Stimulated activated naive CD8-positive, alpha-beta T cell treated with anti-CD3 and anti-CD28 coated beads, Interleukin-15, Interleukin-2, amounts not matched to agents 100 ng/mL and 50 ng/mL, for 24 hours (primary cell): ENCODE measurements around the gene MYRIP.

ENCODE experiments used
- H3K27ac Mint-ChIP-seq: one replicate; pipeline ENCODE4 v1.8.0; 2021; ENCODE audit warnings: mild to moderate bottlenecking, mixed read lengths
- H3K27me3 Mint-ChIP-seq: one replicate; pipeline ENCODE4 v1.8.0; 2021; ENCODE audit warnings: mixed read lengths
- H3K36me3 Mint-ChIP-seq: one replicate; pipeline ENCODE4 v1.8.0; 2021; ENCODE audit warnings: low read depth, mixed read lengths
- H3K4me1 Mint-ChIP-seq: one replicate; pipeline ENCODE4 v1.8.0; 2021; ENCODE audit warnings: low read depth, mixed read lengths
- H3K4me3 Mint-ChIP-seq: one replicate; pipeline ENCODE4 v1.8.0; 2021; ENCODE audit warnings: mild to moderate bottlenecking, mixed read lengths
- H3K9me3 Mint-ChIP-seq: one replicate; pipeline ENCODE4 v1.8.0; 2021; ENCODE audit warnings: mixed read lengths

MYRIP gene

DNA sequence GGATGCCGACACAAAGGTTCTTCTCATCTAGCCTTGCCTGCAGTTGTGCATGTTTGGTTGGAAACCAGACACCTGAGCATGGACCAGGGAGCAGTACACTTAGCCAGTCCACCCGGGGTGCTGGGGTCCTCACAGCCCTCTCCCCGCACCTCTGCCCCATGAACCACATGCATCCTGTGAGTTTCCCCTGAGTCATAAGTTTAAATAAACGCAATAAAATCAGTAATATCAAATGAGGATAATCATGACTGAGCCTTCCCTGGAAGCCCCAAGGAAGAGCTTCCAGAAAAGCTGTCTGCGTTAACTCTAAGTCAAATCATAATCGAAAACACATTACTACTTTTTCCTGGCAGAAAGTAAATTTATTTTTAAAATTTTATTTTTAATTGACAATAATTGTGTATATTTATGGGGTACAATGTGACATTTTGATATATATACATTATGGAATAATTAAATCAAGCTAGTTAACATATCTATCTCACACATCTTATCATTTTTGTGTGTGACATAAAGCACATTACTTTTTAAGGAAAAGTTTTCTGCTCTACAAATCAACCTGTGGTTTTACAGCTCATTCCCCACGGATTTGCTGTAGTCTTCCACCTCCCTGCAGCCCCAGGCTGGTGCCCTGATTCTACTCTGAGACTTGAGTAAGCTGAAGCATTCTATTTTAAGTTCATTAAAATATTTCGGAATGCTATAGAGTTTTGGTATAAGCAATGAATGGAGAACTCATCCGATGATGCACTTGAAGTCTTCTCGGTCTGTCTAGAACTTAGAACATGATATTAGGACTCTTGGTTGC is 334.1 kb downstream of the MYRIP start:
- Mint-ChIP-seq H3K36me3 (no peaks in the 10 kb centered on the region), H3K27me3 (peaks cover 3% of the 10 kb centered on the region), H3K4me1 (no peaks in the 10 kb centered on the region), H3K9me3 (peaks cover 8% of the 10 kb centered on the region), H3K27ac (no peak overlapping the region), H3K4me3 (no peak overlapping the region)

GRCh38 chr3:40148827-40149226 is 339.4 kb downstream of the MYRIP start:
- Mint-ChIP-seq H3K27me3 (peaks cover 3% of the 10 kb centered on the region), H3K27ac (no peak overlapping the region), H3K36me3 (no peaks in the 10 kb centered on the region), H3K4me3 (no peak overlapping the region), H3K4me1 (no peaks in the 10 kb centered on the region), H3K9me3 (no peaks in the 10 kb centered on the region)

DNA sequence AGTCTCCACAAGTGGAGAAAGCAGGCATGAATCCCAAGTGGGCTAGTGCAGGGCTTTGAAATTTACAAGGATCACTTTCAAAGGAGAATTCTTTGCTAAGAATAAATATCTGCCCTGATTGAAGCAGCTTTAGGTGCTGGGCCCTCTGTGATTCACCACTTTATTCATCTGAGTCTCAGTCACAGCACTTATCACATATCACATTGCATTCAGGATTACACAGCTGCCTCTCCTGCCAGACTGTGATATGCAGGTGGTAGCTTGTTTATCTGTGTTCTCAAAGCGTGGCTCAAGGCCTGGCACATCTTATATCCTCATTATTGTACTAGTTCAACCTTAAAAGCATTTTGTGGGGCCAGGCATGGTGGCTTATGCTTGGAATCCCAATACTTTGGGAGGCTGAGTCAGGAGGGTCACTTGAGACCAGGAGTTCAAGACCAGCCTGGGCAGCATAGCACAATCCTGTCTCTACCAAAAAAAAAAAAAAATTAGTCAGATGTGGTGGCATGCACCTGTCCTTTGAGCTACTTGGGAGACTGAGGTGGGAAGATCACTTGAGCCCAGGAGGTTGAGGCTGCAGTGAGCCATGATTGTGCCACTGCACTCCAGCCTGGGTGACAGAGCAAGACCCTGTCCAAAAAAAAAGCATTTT is 343.2 kb downstream of the MYRIP start:
- no peaks in the 10 kb centered on the region for H3K9me3 Mint-ChIP-seq
- no peaks in the 10 kb centered on the region for H3K36me3 Mint-ChIP-seq
- H3K4me3 Mint-ChIP-seq = no peak overlapping the region
- H3K27me3 Mint-ChIP-seq = peaks cover 3% of the 10 kb centered on the region
- no peak overlapping the region for H3K27ac Mint-ChIP-seq
- H3K4me1 Mint-ChIP-seq = no peaks in the 10 kb centered on the region

- Mint-ChIP-seq H3K27me3 (peaks cover 4% of the 10 kb centered on the region), H3K36me3 (no peaks in the 10 kb centered on the region), H3K4me1 (no peaks in the 10 kb centered on the region), H3K4me3 (no peak overlapping the region), H3K9me3 (peaks cover 12% of the 10 kb centered on the region), H3K27ac (no peak overlapping the region)
Observed at GRCh38 chr3:40160933-40161332, 351.5 kb downstream of the MYRIP start.

GRCh38 chr3:40162616-40163015 is 353.2 kb downstream of the MYRIP start:
- Mint-ChIP-seq H3K4me3 (no peak overlapping the region), H3K27ac (no peak overlapping the region), H3K9me3 (peaks cover 12% of the 10 kb centered on the region), H3K36me3 (no peaks in the 10 kb centered on the region), H3K4me1 (no peaks in the 10 kb centered on the region), H3K27me3 (peaks cover 4% of the 10 kb centered on the region)

- peaks cover 5% of the 10 kb centered on the region for H3K9me3 Mint-ChIP-seq
- H3K36me3 Mint-ChIP-seq = no peaks in the 10 kb centered on the region
- peaks cover 4% of the 10 kb centered on the region for H3K4me1 Mint-ChIP-seq
- no peak overlapping the region for H3K4me3 Mint-ChIP-seq
- no peak overlapping the region for H3K27ac Mint-ChIP-seq
- H3K27me3 Mint-ChIP-seq = peaks cover 4% of the 10 kb centered on the region
Observed at GRCh38 chr3:40166997-40167396, 357.6 kb downstream of the MYRIP start.

DNA sequence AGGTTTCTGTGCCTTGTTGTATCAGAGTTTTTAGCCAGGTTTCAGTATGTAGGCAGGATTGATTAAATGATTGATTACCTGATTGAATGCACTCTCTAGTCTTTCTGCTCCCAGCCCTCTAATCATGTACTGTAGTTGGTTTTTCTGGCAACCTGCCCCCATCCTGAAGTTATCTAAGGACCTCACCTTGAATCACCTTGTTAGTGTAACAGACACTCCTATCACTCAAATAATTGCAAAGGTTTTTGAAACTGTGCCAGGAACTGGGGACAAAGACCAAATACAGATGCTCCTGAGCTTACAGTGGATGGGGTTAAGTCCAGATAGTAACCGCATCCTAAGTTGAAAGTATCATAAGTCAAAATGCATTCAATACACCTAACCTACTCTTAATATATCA is 358.5 kb downstream of the MYRIP start:
- peaks cover 4% of the 10 kb centered on the region for H3K4me1 Mint-ChIP-seq
- no peak overlapping the region for H3K27ac Mint-ChIP-seq
- peaks cover 5% of the 10 kb centered on the region for H3K9me3 Mint-ChIP-seq
- H3K4me3 Mint-ChIP-seq = no peak overlapping the region
- H3K36me3 Mint-ChIP-seq = no peaks in the 10 kb centered on the region
- peaks cover 4% of the 10 kb centered on the region for H3K27me3 Mint-ChIP-seq

GRCh38 chr3:40169983-40170382 is 360.6 kb downstream of the MYRIP start:
- H3K4me3 Mint-ChIP-seq = no peak overlapping the region
- peaks cover under 1% of the 10 kb centered on the region for H3K9me3 Mint-ChIP-seq
- no peaks in the 10 kb centered on the region for H3K36me3 Mint-ChIP-seq
- peaks cover 4% of the 10 kb centered on the region for H3K4me1 Mint-ChIP-seq
- no peaks in the 10 kb centered on the region for H3K27me3 Mint-ChIP-seq
- H3K27ac Mint-ChIP-seq = no peak overlapping the region

GRCh38 chr3:40170395-40170794 is 361.0 kb downstream of the MYRIP start:
- H3K4me3 Mint-ChIP-seq = no peak overlapping the region
- no peaks in the 10 kb centered on the region for H3K27me3 Mint-ChIP-seq
- H3K36me3 Mint-ChIP-seq = no peaks in the 10 kb centered on the region
- no peak overlapping the region for H3K27ac Mint-ChIP-seq
- H3K9me3 Mint-ChIP-seq = no peaks in the 10 kb centered on the region
- H3K4me1 Mint-ChIP-seq = peaks cover 4% of the 10 kb centered on the region

DNA sequence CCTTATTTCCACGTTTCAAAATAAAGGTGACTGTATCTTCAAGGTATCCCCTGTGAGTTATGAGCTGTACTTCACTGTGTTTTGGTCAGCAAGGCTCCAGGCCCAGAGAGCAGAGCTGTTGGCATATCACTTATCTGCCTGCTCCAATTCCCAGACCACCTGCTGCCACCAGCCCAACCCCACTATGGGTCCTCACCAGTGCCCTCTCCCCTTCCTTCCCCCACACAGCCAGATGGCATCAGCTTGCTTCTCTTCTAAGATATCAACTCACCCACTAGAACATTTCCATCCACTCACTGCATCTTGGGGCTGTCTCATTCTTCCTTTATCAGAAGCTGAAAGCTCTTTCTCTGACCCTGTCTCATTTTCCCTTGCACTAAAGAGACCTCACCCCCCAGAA is 363.2 kb downstream of the MYRIP start:
- H3K4me1 Mint-ChIP-seq = peaks cover 4% of the 10 kb centered on the region
- no peak overlapping the region for H3K4me3 Mint-ChIP-seq
- H3K9me3 Mint-ChIP-seq = no peaks in the 10 kb centered on the region
- H3K27ac Mint-ChIP-seq = no peak overlapping the region
- no peaks in the 10 kb centered on the region for H3K36me3 Mint-ChIP-seq
- H3K27me3 Mint-ChIP-seq = no peaks in the 10 kb centered on the region

GRCh38 chr3:40173227-40173721 is 363.9 kb downstream of the MYRIP start:
- no peaks in the 10 kb centered on the region for H3K27me3 Mint-ChIP-seq
- H3K9me3 Mint-ChIP-seq = no peaks in the 10 kb centered on the region
- no peaks in the 10 kb centered on the region for H3K36me3 Mint-ChIP-seq
- peaks cover 4% of the 10 kb centered on the region for H3K4me1 Mint-ChIP-seq
- H3K4me3 Mint-ChIP-seq = no peak overlapping the region
- no peak overlapping the region for H3K27ac Mint-ChIP-seq

DNA sequence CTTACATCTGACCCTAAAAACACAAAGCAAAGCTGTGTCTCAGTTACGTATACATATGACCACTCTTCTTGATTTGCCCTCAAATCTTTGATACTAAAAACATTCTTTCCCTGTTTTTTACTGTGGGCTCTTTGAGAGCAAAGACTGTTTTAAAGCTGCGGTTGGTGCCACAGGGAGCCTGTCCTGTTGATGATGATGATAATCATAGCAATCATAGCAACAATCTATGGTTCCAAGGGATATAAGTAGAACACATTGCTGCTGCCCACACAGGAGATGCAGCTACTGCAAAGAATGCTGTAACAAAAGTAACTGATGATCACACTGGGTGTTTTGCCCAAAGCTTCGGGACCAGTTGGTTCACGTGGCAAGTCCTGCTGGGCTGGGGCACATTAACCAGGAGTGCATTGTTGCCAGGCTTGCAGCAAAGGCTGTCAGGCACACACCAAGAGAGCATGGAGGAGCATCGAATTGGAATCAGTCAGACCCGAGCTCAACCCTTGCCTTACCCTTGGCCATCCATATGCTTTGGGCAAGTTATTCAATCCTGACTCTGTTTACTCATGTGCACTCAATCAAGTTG is 368.7 kb downstream of the MYRIP start:
- no peak overlapping the region for H3K4me3 Mint-ChIP-seq
- no peaks in the 10 kb centered on the region for H3K36me3 Mint-ChIP-seq
- H3K9me3 Mint-ChIP-seq = no peaks in the 10 kb centered on the region

GRCh38 chr3:40179016-40179415 is 369.6 kb downstream of the MYRIP start:
- Mint-ChIP-seq H3K27ac (no peak overlapping the region), H3K9me3 (no peaks in the 10 kb centered on the region), H3K4me1 (no peaks in the 10 kb centered on the region), H3K4me3 (no peak overlapping the region), H3K36me3 (no peaks in the 10 kb centered on the region), H3K27me3 (no peaks in the 10 kb centered on the region)

More for the DNA sequence above, 368.7 kb downstream of the MYRIP start:
- no peak overlapping the region for H3K27ac Mint-ChIP-seq
- H3K4me1 Mint-ChIP-seq = no peaks in the 10 kb centered on the region
- H3K27me3 Mint-ChIP-seq = no peaks in the 10 kb centered on the region

GRCh38 chr3:40181182-40181581 is 371.8 kb downstream of the MYRIP start:
- Mint-ChIP-seq H3K4me1 (no peaks in the 10 kb centered on the region), H3K4me3 (no peak overlapping the region), H3K27ac (no peak overlapping the region), H3K36me3 (no peaks in the 10 kb centered on the region), H3K9me3 (no peaks in the 10 kb centered on the region), H3K27me3 (no peaks in the 10 kb centered on the region)

- Mint-ChIP-seq H3K9me3 (no peaks in the 10 kb centered on the region), H3K4me3 (no peak overlapping the region), H3K27me3 (no peaks in the 10 kb centered on the region), H3K36me3 (no peaks in the 10 kb centered on the region), H3K27ac (no peak overlapping the region), H3K4me1 (no peaks in the 10 kb centered on the region)
Observed at GRCh38 chr3:40185029-40185695, 375.8 kb downstream of the MYRIP start.
